HepG2 (cell line): ENCODE data around the gene TERC. TPM values are rescaled to one million over a fixed set of nuclear protein-coding genes. Genes with fewer than 3 reads are reported as not detected.

Experiments
- ATAC-seq: fragments of 200-7000 bp; cut with Tn5 transposase; 3 replicates; pipeline ENCODE4 v1.9.1; 2020; ENCODE audit warnings: mild to moderate bottlenecking, moderate library complexity
- BruUV-seq: library from RNA; stranded (reverse); fragments of 400-500 nt; replicated peaks from 2 replicates; lab custom pipeline; 2021; lab: Mats Ljungman, UMichigan
- CTCF ChIA-PET: fragments of 300-600 bp; formaldehyde crosslinking; extraction: SDS; loops from one replicate; lab custom pipeline; 2021; ENCODE audit warnings: low total read pairs, inconsistent platforms, low intra/inter-chr PET ratio; lab: Yijun Ruan, JAX
- POLR2A ChIA-PET: fragments of 350-600 bp; sonication (Branson Sonifier 250); formaldehyde crosslinking; loops from one replicate; lab custom pipeline; 2020; ENCODE audit warnings: antibody characterized with exemption, inconsistent platforms; lab: Yijun Ruan, JAX
- DNase-seq: peaks from one replicate; pipeline ENCODE4 v3.0.0-alpha.2; 2015; ENCODE audit warnings: low spot score
- FAIRE-seq: peaks from 3 replicates; lab custom pipeline; 2011; peaks lifted over from hg19 to GRCh38; lab: Jason Lieb, UNC
- H2AFZ ChIP-seq: one replicate; pipeline ENCODE4 v1.6.1; 2011; ENCODE audit warnings: low read length, inconsistent platforms
- H3K27ac ChIP-seq: fragments of 300-600 bp; 3 replicates; pipeline ENCODE4 v1.8.0; 2011; ENCODE audit warnings: mixed run types, mild to moderate bottlenecking, mixed read lengths, low read length, inconsistent platforms; ENCODE audit not compliant: insufficient read depth; ENCODE audit errors: extremely low read length
- H3K27me3 ChIP-seq, 2 experiments: fragments of 200-600 bp in 1 of 2; 2 replicates in 1 of 2; 3 replicates in 1 of 2; pipeline versions ENCODE4 v1.6.0 to v1.8.0; 2011; ENCODE audit warnings: low read length in 2 of 2, mild to moderate bottlenecking in 2 of 2, moderate library complexity in 2 of 2, inconsistent platforms in 1 of 2; ENCODE audit not compliant: insufficient read depth in 2 of 2, control insufficient read depth in 1 of 2
- H3K36me3 ChIP-seq, 2 experiments: fragments of 200-600 bp in 1 of 2; replicated peaks in 1 of 2; 2 replicates in 1 of 2; 3 replicates in 1 of 2; pipeline versions ENCODE4 v1.5.1 to v1.8.0; 2011; ENCODE audit warnings: low read length in 2 of 2, inconsistent platforms in 1 of 2; ENCODE audit not compliant: insufficient read depth in 2 of 2, control insufficient read depth in 1 of 2
- H3K4me1 ChIP-seq: 2 replicates; pipeline ENCODE4 v1.5.1; 2012; ENCODE audit warnings: low read length, inconsistent platforms; ENCODE audit not compliant: insufficient read depth
- H3K4me2 ChIP-seq: 2 replicates; pipeline ENCODE4 v1.6.0; 2011; ENCODE audit warnings: low read depth, low read length, inconsistent platforms
- H3K4me3 ChIP-seq, 3 experiments: fragments of 200-600 bp in 1 of 3; sonication (generic), shearing (Covaris generic) in 1 of 3; replicated peaks in 1 of 3; 2 replicates each; pipeline ENCODE4 v1.5.1; 2011 to 2016; ENCODE audit warnings: low read length in 3 of 3, inconsistent platforms in 2 of 3, low read depth in 2 of 3, mild to moderate bottlenecking in 2 of 3, control low read depth in 1 of 3, mixed read lengths in 1 of 3; ENCODE audit not compliant: insufficient read depth in 1 of 3
- H3K79me2 ChIP-seq: one replicate; pipeline ENCODE4 v1.6.1; 2011; ENCODE audit warnings: low read length, inconsistent platforms; ENCODE audit not compliant: insufficient read depth
- H3K9ac ChIP-seq: 2 replicates; pipeline ENCODE4 v1.6.0; 2011; ENCODE audit warnings: mild to moderate bottlenecking, low read depth, low read length, inconsistent platforms; ENCODE audit not compliant: insufficient read depth
- H3K9me3 ChIP-seq: 2 replicates; pipeline ENCODE4 v1.5.1; 2012; ENCODE audit warnings: mild to moderate bottlenecking, low read length
- H4K20me1 ChIP-seq: 2 replicates; pipeline ENCODE4 v1.6.0; 2011; ENCODE audit warnings: inconsistent platforms, mild to moderate bottlenecking, low read length, moderate library complexity; ENCODE audit not compliant: insufficient read depth
- ARID4A ChIP-seq: sonication (generic); formaldehyde crosslinking; IDR thresholded peaks from 2 replicates; pipeline ENCODE4 v1.5.0; 2020; ENCODE audit warnings: mild to moderate bottlenecking, missing genetic modification reagents, borderline replicate concordance
- BRCA1 ChIP-seq: sonication (generic); formaldehyde crosslinking; IDR thresholded peaks from 2 replicates; pipeline ENCODE4 v1.4.0; 2020; ENCODE audit warnings: missing genetic modification reagents
- ELK4 ChIP-seq: sonication (generic); formaldehyde crosslinking; IDR thresholded peaks from 2 replicates; pipeline ENCODE4 v1.9.0; 2021; ENCODE audit warnings: missing genetic modification reagents, borderline replicate concordance
- FOXP4 ChIP-seq: sonication (generic); formaldehyde crosslinking; IDR thresholded peaks from 2 replicates; pipeline ENCODE4 v1.4.0; 2020; ENCODE audit warnings: missing genetic modification reagents
- GABPA ChIP-seq, 2 experiments: IDR thresholded peaks; 2 replicates each; pipeline ENCODE4 v1.6.1; 2011 to 2016; ENCODE audit warnings: low read depth in 2 of 2, low read length in 1 of 2, missing biosample characterization in 1 of 2, missing genetic modification characterization in 1 of 2
- GTF2F1 ChIP-seq: fragments of 150-350 bp; IDR thresholded peaks from 2 replicates; pipeline ENCODE4 v1.6.1; 2014; ENCODE audit warnings: low read length
- HNRNPUL1 ChIP-seq: fragments of 200-400 bp; formaldehyde crosslinking; IDR thresholded peaks from 2 replicates; pipeline ENCODE4 v1.6.1; 2017; ENCODE audit warnings: low read depth, mild to moderate bottlenecking, low read length, moderate library complexity
- MAFF ChIP-seq: IDR thresholded peaks from 2 replicates; pipeline ENCODE4 v1.6.1; 2011; ENCODE audit warnings: low read depth, low read length, improper control_type of control experiment
- RXRA ChIP-seq: sonication (generic); formaldehyde crosslinking; IDR thresholded peaks from 2 replicates; pipeline ENCODE4 v1.5.1; 2020; ENCODE audit warnings: missing genetic modification reagents
- U2AF2 ChIP-seq: fragments of 200-400 bp; formaldehyde crosslinking; IDR thresholded peaks from 2 replicates; pipeline ENCODE4 v1.6.1; 2017; ENCODE audit warnings: low read depth, mild to moderate bottlenecking, low read length
- ZNF253 ChIP-seq: sonication (generic); formaldehyde crosslinking; IDR thresholded peaks from 2 replicates; pipeline ENCODE4 v1.8.0; 2022; ENCODE audit warnings: mild to moderate bottlenecking, missing genetic modification reagents, borderline replicate concordance
- ZNF326 ChIP-seq: sonication (generic); formaldehyde crosslinking; IDR thresholded peaks from 2 replicates; pipeline ENCODE4 v1.4.0; 2020; ENCODE audit warnings: missing genetic modification reagents, borderline replicate concordance
- ZNF329 ChIP-seq: sonication (generic); formaldehyde crosslinking; IDR thresholded peaks from 2 replicates; pipeline ENCODE4 v1.9.0; 2021; ENCODE audit warnings: low read depth, mild to moderate bottlenecking, missing genetic modification reagents
- ZNF441 ChIP-seq: sonication (generic); formaldehyde crosslinking; IDR thresholded peaks from 2 replicates; pipeline ENCODE4 v1.7.0; 2021; ENCODE audit warnings: missing genetic modification reagents, borderline replicate concordance
- ZNF7 ChIP-seq: IDR thresholded peaks from 2 replicates; pipeline ENCODE4 v1.6.1; 2016; ENCODE audit warnings: missing biosample characterization, missing genetic modification reagents
- ZNF776 ChIP-seq: sonication (generic); formaldehyde crosslinking; IDR thresholded peaks from 2 replicates; pipeline ENCODE4 v1.4.0; 2020; ENCODE audit warnings: mild to moderate bottlenecking, missing genetic modification reagents
- ZNF841 ChIP-seq: sonication (generic); formaldehyde crosslinking; IDR thresholded peaks from 2 replicates; pipeline ENCODE4 v1.8.1; 2023; ENCODE audit warnings: missing genetic modification reagents, borderline replicate concordance
- WGBS: methylation state at CpG from one replicate; pipeline ENCODE4 v1.1.6; 2017; ENCODE audit warnings: low lambda C conversion rate; 5-methylcytosine and 5-hydroxymethylcytosine counted together
- in situ Hi-C: cut with HindIII; loops from 2 replicates; pipeline ENCODE4 v1.10.0; 2017; ENCODE audit warnings: low pct_unique_long_range_greater_than_20kb; ENCODE audit not compliant: extremely low pct_ligation_motif_present
- intact Hi-C: fragments of 100-400 bp; cut with micrococcal nuclease; formaldehyde crosslinking; loops from one replicate; pipeline ENCODE4 v1.10.0; 2022; ENCODE audit not compliant: unreplicated experiment
- polyA plus RNA-seq, 8 experiments: library from polyadenylated mRNA; depleted of rRNA in 3 of 8; stranded (reverse) in 7 of 8; unstranded in 1 of 8; fragments of >200 nt; fragmentation: Illumina TruSeq in 4 of 8; extraction: Trizol in 4 of 8; gene quantifications; 2 replicates each; pipeline versions ENCODE4 v1.2.1 to v1.2.3, GENCODE V29; 2011 to 2016; ENCODE audit warnings: low read depth in 4 of 8, missing spikeins in 1 of 8, mixed read lengths in 1 of 8; ENCODE audit not compliant: insufficient read depth in 1 of 8
- total RNA-seq, 5 experiments: library from RNA; depleted of rRNA; stranded (reverse); fragments of >200 nt; fragmentation: Illumina TruSeq; extraction: Trizol; gene quantifications; 2 replicates each; pipeline ENCODE4 v1.2.3, GENCODE V29; 2016; ENCODE audit warnings: low read depth in 1 of 5

The TERC gene
- total and polyA plus RNA-seq, 2 of the 13 experiments (the other 11 are each of a cell fraction or from before 2014, with no cell fraction given): 1.3 to 74.6 TPM

GRCh38 chr3:169813278-169813677 is 48.4 kb upstream of the TERC start:
- peak overlapping the region; percentile 51 for H3K4me2 ChIP-seq
- no peaks in the 10 kb centered on the region for H3K79me2 ChIP-seq
- H3K4me3 ChIP-seq: peak overlapping the region in 1 of 3 experiments; percentile 7; a peak in 1 of 6 replicates
- H2AFZ ChIP-seq: no peak overlapping the region
- ChIA-PET POLR2A (no interaction called here), CTCF (no interaction called here)
- in situ Hi-C loops (no loop called here), intact Hi-C loops (no loop called here)
- 72% methylated on average over 8 of the region's 8 CpGs for WGBS
- H3K9ac ChIP-seq: no peak overlapping the region
- peaks cover 0 to 10% of the 10 kb centered on the region in 2 experiments; a peak in 2 of 5 replicates for H3K27me3 ChIP-seq
- no peak overlapping the region for H3K27ac ChIP-seq
- no peak for DNase-seq
- no peaks in the 10 kb centered on the region for H3K36me3 ChIP-seq
- BruUV-seq: no TSS peak
- H4K20me1 ChIP-seq: no peaks in the 10 kb centered on the region
- peaks cover 7% of the 10 kb centered on the region for H3K9me3 ChIP-seq
- ATAC-seq: no peak
- no peak for FAIRE-seq
- H3K4me1 ChIP-seq: peaks cover 14% of the 10 kb centered on the region
- TF ChIP-seq GTF2F1: no peak
- TF ChIP-seq GABPA (IDR thresholded peaks at IDR 0.05; ENCODE audit: low read depth, low read length): no peak
- TF ChIP-seq GABPA (CRISPR knock-in tag; IDR thresholded peaks at IDR 0.05; ENCODE audit: low read depth): no peak
- no peak for TF ChIP-seq ZNF441 (CRISPR knock-in tag)
- no peak for TF ChIP-seq ZNF7 (CRISPR knock-in tag)
- no peak for TF ChIP-seq RXRA (CRISPR knock-in tag)
- TF ChIP-seq ZNF776 (CRISPR knock-in tag): no peak
- TF ChIP-seq ZNF841: no peak
- TF ChIP-seq ZNF329 (CRISPR knock-in tag): no peak
- TF ChIP-seq ZNF326 (CRISPR knock-in tag): no peak
- no peak for TF ChIP-seq ARID4A
- TF ChIP-seq FOXP4 (CRISPR knock-in tag): no peak
- no peak for TF ChIP-seq ELK4 (CRISPR knock-in tag)
- no peak for TF ChIP-seq HNRNPUL1
- TF ChIP-seq U2AF2: no peak
- no peak for TF ChIP-seq BRCA1 (CRISPR knock-in tag)
- TF ChIP-seq MAFF: no peak
- TF ChIP-seq ZNF253 (CRISPR knock-in tag): no peak
